ENCODE measurements around the gene TOMM5.

The TOMM5 gene

DNA sequence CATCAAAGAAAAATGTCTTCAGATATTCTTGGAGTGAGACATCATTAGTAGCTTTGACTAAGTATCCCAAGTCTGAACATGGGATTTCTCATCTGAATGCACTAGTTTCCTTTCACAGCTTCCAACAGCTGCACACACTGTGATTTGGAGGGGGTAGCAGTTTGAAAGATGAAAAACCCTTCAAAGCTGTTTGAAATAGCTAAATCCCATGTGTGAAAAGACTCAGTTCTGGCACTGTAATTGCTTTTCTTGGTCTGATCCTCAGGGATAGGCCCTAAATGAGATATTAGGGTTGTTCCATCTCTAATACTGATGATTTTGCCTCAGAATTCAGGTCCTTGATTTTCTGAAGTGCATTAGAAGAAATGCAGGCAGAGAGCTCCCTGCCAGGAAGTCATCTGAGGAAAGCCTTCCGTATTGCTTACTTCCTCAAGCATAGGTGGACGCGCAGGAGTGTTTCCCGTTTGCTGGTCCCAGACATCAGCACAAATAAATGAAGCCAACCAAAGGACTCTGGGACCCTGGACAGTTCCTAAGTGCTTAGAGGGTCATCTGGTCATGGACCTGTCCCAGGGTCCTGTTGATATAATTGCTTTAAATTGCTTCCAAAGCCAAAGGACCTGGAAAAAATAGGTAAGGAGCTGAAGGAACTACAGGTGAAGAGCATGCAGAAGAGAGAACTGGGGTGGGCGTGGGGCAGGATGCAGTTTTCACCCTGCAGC, 32.8 kb upstream of the TOMM5 start:
- DNase-seq, result no peak
- H3K36me3 ChIP-seq (replicated peaks), result no peaks in the 10 kb centered on the region
- no peak overlapping the region for H3K4me3 ChIP-seq (ENCODE audit: low read depth, low read length)
- no peak overlapping the region for H3K27ac ChIP-seq
- in situ Hi-C loops (cut with HindIII; ENCODE audit: low pct_ligation_motif_present, low sequenced_read_pairs), result loop anchor here (25.0 kb wide), 1 partner anchor 112 kb away; no protein-coding TSS in a partner anchor
- TF ChIP-seq, protein P1, sequence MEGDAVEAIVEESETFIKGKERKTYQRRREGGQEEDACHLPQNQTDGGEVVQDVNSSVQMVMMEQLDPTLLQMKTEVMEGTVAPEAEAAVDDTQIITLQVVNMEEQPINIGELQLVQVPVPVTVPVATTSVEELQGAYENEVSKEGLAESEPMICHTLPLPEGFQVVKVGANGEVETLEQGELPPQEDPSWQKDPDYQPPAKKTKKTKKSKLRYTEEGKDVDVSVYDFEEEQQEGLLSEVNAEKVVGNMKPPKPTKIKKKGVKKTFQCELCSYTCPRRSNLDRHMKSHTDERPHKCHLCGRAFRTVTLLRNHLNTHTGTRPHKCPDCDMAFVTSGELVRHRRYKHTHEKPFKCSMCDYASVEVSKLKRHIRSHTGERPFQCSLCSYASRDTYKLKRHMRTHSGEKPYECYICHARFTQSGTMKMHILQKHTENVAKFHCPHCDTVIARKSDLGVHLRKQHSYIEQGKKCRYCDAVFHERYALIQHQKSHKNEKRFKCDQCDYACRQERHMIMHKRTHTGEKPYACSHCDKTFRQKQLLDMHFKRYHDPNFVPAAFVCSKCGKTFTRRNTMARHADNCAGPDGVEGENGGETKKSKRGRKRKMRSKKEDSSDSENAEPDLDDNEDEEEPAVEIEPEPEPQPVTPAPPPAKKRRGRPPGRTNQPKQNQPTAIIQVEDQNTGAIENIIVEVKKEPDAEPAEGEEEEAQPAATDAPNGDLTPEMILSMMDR (IDR thresholded peaks at IDR 0.05; ENCODE audit: low read depth, low read length, missing control alignments), result no peak
- no peaks in the 10 kb centered on the region for H3K27me3 ChIP-seq (replicated peaks)

DNA sequence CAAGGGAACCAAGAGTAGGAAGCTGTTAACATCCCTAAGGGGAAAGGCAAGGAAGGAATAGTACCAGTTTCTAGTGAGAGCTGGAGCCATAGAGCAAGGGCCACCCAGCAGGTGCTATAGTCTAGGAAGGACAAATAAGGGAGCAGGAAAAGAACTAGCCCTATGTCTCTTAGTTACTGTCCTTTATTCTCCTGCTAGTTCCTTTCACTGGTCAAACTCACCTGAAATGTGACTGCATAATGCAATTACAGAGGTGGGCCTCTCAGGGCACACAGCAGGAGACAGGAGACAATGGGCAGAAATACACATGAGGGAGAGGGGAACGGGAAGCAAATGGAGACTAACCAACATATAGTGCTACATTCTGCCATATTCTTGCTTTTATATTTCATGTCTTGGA, 31.7 kb upstream of the TOMM5 start:
- TF ChIP-seq, protein P1 (IDR thresholded peaks at IDR 0.05; ENCODE audit: low read depth, low read length, missing control alignments), result no peak
- no peak overlapping the region for H3K27ac ChIP-seq

DNA sequence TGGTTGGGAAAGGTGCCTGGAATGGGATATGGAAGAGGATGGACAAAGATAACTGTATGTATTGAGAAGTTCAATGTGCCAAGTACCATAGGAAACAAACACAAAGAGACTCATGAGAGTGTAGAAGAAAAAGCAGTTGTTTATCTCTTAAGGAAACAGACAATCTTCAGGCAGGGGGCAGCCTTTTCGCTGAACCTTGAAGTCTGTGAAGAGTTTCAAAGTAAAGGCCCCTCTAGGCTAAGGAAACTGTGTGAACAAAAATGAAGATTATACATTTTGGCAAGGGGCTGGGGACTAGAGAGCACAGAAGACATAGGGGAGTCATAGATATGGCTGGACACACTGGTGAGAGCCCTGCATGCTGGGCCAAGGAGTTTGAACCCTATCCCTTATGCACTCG, 30.9 kb upstream of the TOMM5 start:
- TF ChIP-seq, protein P1 (IDR thresholded peaks at IDR 0.05; ENCODE audit: low read depth, low read length, missing control alignments), result no peak
- Histone ChIP-seq H3K27ac (no peak overlapping the region), H3K36me3 (replicated peaks) (no peaks in the 10 kb centered on the region), H3K27me3 (replicated peaks) (no peaks in the 10 kb centered on the region), H3K4me3 (ENCODE audit: low read depth, low read length) (no peak overlapping the region)
- in situ Hi-C loops (cut with HindIII; ENCODE audit: low pct_ligation_motif_present, low sequenced_read_pairs), result no loop called here
- DNase-seq, result no peak

More for the DNA sequence above, 31.7 kb upstream of the TOMM5 start:
- in situ Hi-C loops (cut with HindIII; ENCODE audit: low pct_ligation_motif_present, low sequenced_read_pairs), result no loop called here
- Histone ChIP-seq H3K27me3 (replicated peaks) (no peaks in the 10 kb centered on the region), H3K4me3 (ENCODE audit: low read depth, low read length) (no peak overlapping the region), H3K36me3 (replicated peaks) (no peaks in the 10 kb centered on the region)
- DNase-seq, result no peak

DNA sequence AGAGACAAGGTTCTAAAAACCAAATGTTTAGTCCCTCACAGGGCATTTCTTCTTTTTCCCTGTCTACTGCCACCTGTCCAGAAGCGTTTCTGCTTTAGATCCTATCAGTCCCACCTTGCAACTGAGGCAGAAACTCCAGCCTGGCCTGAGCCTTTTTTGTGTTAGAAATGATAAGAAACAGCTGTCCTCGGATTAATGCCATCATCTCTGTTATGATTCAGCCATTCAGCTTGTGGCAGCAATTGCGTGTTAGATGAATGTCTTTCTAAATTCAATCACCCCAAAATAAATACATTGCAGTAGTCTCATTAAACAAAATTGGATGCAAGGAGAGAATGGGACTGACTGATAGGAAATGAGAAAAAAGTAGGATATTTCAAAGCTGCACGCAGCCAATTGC, 30.1 kb upstream of the TOMM5 start:
- H3K27me3 ChIP-seq (replicated peaks), result no peaks in the 10 kb centered on the region
- TF ChIP-seq, protein P1 (IDR thresholded peaks at IDR 0.05; ENCODE audit: low read depth, low read length, missing control alignments), result no peak
- no peak overlapping the region for H3K27ac ChIP-seq
- no peak for DNase-seq
- no peak overlapping the region for H3K4me3 ChIP-seq (ENCODE audit: low read depth, low read length)
- H3K36me3 ChIP-seq (replicated peaks), result no peaks in the 10 kb centered on the region
- in situ Hi-C loops (cut with HindIII; ENCODE audit: low pct_ligation_motif_present, low sequenced_read_pairs), result no loop called here

DNA sequence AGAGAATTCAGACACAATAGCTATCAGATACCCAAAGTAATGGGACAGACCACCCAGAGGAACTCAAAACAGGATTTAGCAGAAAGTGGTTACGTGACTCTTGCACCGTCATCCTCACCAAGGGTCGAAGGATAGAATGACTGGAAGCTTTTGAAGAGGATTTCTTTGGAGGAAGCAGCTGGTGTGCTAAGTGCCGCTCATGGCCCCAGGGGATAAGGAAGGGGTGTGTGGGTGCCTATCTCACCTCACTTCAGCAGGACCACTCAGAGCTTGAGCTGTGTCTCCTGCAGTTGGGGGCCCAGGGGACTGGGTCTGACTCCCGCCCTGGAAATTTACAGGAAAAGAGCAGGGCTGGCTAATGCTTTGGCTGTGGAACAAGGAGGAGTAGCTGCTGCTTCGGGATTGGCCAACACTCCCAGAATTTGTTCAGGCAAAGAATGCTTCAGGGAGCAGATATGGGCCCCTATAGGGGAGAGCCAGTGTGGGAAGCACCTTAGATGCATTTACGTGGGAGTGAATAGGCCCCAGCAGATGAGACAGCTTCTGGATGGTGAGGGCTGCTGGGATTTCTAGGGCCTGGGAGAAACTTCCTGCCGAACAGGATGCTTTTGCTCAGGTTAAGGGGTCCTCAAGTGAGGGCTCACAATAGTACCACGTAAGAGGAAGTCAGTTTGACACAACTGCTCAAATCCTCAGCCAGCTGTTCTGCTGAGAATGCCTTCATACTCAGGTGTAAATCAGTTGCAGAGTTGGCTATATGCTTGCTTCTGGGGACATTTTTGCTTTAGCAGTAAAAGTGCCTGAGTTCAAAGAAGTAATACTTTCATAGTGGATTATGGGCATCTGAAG, 29.1 kb upstream of the TOMM5 start:
- no peak for DNase-seq
- H3K4me3 ChIP-seq (ENCODE audit: low read depth, low read length), result no peak overlapping the region
- in situ Hi-C loops (cut with HindIII; ENCODE audit: low pct_ligation_motif_present, low sequenced_read_pairs), result no loop called here
- TF ChIP-seq, protein P1 (IDR thresholded peaks at IDR 0.05; ENCODE audit: low read depth, low read length, missing control alignments), result no peak
- H3K36me3 ChIP-seq (replicated peaks), result no peaks in the 10 kb centered on the region
- H3K27ac ChIP-seq, result no peak overlapping the region
- no peaks in the 10 kb centered on the region for H3K27me3 ChIP-seq (replicated peaks)

Measured in brain microvascular endothelial cell (primary cell).